ENCODE results near the gene SLC25A39.

SLC25A39 gene

DNA sequence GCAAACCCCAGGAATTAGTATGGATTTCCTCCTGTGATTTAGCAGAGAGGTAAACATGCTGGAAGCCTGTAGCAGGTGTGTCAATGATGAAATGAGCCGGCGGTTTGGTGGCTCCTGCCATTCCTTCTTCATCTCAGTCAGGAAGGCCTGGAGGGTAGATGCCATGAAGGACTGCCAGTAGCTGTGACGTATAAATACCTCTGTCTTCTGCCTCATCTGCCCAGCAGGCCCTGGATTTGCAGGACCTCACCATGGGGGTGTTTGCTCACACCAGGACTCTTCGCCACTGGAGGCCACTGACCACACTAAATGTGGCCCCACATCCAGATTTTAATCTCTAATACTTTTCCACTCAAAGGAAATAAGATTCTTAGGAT is 40.6 kb downstream of the SLC25A39 start:
- TF ChIP-seq GATA2 (IDR thresholded peaks at IDR 0.05; ENCODE audit: low read depth, low read length) (no peak), GATA3 (IDR thresholded peaks at IDR 0.05; ENCODE audit: low read depth, low read length) (no peak)

DNA sequence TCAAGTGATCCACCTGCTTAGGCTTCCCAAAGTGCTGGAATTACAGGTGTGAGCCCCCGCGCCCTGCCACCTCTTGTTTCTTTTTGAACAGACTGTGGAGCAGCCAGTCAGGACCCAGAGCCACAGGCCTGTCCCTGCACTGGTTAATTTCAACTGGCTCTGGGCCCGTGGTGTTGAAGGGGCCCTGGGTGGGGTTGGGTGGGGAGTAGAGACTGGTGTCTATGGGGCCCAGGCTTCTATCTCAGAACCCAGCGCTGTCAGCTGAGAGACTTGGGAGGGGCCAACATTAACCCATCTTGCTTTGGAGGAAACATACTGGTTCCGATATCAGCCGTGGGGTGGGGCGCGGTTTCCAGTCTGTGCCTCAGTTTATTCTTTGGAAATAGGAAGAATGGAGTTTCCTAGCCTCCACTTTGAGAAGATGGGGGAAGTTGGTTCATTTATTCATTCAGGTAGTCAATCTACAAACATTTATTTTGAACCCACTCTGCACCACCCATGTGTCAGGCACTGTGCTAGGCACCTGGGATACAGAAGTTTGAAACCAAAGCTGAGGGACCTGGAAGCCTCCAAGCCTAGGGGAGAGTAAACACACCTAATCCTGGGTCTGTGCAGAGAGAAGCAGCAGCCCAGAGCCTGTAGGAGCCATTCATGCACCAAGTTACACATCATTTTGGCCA is 41.1 kb downstream of the SLC25A39 start:
- no peak for TF ChIP-seq GATA3 (IDR thresholded peaks at IDR 0.05; ENCODE audit: low read depth, low read length)
- no peak for TF ChIP-seq GATA2 (IDR thresholded peaks at IDR 0.05; ENCODE audit: low read depth, low read length)

DNA sequence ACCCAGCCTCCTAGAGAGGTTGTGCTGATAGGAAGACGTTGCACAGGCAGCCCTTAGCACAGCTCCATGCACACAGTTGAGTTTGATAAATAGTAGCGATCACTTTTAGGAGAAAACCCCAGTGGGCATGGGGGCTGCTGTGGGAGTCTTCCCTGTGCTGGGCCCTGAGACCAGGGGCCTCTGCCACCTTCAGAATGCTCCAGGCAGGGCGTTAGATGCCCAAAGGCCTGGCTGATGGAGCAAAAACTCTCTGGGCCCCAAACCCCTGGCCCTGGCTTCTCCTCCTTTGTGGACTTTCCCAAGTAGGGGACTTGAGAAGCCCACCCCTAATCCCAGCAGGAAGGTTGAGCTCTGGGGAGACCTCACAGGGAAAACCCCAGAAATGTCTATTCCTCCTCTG is 42.4 kb downstream of the SLC25A39 start:
- TF ChIP-seq GATA2 (IDR thresholded peaks at IDR 0.05; ENCODE audit: low read depth, low read length) (no peak), GATA3 (IDR thresholded peaks at IDR 0.05; ENCODE audit: low read depth, low read length) (no peak)

DNA sequence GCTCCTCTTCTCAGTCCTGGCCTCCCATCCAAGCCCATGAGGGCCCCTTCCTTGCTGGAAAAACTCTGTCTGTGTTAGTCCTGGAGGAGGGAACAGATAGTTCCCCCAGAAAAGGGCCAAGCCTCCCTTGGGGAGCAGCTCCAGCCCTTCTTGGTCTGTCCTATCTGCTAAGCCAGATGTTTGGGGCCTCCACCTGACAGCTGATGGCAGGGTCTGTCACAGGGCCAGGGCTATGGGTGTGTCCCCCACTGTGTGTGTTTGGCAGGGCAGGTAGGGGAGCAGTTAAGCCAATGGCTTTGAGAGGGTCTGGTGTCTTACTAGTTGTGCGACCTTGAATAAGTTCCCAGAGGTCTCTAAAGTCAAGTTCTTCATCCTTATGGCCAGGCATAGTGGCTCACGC is 43.1 kb downstream of the SLC25A39 start:
- TF ChIP-seq GATA2 (IDR thresholded peaks at IDR 0.05; ENCODE audit: low read depth, low read length) (no peak), GATA3 (IDR thresholded peaks at IDR 0.05; ENCODE audit: low read depth, low read length) (no peak)

DNA sequence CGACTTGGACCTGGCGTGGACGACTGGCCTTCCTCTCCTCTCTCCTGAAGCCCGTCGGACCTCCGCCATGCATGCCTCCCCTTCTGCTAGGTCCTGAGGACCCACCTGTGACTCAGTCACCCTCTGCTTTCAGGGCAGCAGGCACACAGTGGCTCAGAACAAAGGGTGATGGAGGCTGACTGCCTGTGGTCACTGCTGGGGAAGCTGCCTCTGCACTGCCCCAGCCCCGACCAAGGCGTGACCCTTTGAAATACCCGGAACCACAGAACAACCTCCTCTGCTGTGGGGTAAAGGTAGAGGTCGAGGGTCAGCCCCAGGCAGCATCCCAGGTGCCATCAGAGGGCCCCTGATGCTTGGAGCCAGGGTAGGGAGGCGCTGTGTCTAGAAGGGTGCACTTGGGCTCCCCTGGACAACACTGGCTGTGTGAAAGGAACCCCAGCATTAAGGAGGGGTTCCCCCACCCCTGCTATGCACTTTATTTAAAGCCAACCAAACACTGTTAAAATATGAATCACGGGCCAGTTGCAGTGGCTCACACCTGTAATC is 44.2 kb downstream of the SLC25A39 start:
- TF ChIP-seq GATA3 (IDR thresholded peaks at IDR 0.05; ENCODE audit: low read depth, low read length) (no peak), GATA2 (IDR thresholded peaks at IDR 0.05; ENCODE audit: low read depth, low read length) (no peak)

DNA sequence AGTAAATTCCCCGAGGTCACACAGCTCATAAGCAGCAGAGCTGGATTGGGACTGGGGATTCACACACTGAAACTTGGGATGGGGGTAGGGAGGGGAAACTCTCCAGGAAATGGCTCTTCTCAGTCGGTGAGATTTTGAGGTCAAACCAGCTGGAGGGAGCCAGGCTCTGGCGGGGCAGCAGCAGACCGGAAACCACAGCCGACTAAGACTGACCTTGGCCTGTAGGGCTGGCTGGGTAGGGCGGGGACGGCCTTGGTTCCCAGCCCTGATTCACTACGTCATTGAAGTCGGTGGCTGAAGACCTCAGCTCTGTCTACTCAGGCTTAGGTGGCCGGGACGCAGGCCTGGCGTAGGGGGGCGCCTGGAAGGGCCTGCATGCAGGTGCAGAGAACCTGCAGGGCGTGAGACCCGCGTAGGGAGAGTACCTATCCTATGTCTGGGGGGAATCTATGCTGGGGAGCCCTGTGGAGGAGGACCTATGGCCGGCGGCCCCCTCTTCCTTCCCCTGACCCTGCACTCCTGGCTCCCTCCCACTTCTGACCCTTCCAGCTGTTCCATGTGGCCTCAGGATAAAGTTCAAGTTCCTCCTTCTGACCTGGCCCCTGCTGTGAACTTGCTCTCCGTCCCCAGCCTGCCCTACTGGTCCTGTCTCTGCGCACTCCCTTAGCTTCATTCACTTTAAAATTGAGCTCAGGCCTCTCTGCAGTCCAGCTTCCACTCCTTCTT is 44.8 kb downstream of the SLC25A39 start:
- TF ChIP-seq GATA2 (IDR thresholded peaks at IDR 0.05; ENCODE audit: low read depth, low read length) (no peak), GATA3 (IDR thresholded peaks at IDR 0.05; ENCODE audit: low read depth, low read length) (no peak)

DNA sequence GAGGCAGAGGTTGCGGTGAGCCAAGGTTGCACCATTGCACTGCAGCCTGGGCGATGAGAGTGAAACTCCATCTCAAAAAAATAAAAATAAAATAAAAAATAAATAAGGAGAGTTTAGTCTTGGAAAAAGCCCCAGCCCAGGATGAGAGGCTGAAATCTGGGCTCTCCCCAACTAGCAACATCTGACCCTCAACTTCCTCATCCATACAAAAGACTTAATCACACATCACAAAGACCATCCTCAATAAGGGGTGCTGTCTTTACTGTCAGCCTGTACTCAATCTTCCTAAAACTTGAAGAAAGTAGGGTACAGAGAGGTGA is 45.3 kb downstream of the SLC25A39 start:
- no peak for TF ChIP-seq GATA3 (IDR thresholded peaks at IDR 0.05; ENCODE audit: low read depth, low read length)
- TF ChIP-seq GATA2 (IDR thresholded peaks at IDR 0.05; ENCODE audit: low read depth, low read length): no peak

DNA sequence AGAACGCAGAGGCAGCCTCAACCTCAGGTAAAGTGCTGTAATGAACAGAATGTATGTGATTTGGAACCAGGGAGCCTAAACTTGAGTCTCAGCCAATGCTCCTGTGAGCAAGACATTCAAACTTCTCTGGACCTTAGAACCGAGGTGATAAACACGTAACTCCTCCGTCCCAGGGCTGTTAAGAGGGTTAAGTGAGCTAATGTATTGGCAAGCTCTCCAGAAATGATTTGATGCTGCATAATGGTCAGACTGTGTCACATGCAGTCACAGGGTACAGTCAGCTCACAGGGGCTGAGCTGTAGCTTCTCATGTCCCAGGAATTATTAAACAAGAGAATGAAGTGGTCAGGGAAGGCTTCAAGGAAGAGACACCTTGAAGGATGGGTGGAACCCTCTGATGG is 46.6 kb downstream of the SLC25A39 start:
- no peak for TF ChIP-seq GATA3 (IDR thresholded peaks at IDR 0.05; ENCODE audit: low read depth, low read length)

DNA sequence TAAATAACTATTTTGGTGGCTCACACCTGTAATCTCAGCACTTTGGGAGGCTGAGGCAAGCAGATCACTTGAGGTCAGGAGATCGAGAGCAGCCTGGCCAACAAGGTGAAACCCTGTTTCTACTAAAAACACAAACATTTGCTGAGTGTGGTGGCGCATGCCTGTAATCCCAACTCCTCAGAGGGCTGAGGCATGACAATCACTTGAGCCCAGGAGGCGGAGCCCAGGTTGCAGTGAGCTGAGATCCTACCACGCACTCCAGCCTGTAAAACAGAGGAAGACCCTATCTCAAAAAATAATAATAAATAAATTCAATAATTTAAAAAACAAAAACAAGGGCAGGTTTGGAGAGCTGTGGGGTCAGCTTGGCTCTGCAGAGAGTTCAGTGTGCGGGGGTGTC is 51.0 kb downstream of the SLC25A39 start:
- TF ChIP-seq GATA3 (IDR thresholded peaks at IDR 0.05; ENCODE audit: low read depth, low read length) (no peak), GATA2 (IDR thresholded peaks at IDR 0.05; ENCODE audit: low read depth, low read length) (no peak)

DNA sequence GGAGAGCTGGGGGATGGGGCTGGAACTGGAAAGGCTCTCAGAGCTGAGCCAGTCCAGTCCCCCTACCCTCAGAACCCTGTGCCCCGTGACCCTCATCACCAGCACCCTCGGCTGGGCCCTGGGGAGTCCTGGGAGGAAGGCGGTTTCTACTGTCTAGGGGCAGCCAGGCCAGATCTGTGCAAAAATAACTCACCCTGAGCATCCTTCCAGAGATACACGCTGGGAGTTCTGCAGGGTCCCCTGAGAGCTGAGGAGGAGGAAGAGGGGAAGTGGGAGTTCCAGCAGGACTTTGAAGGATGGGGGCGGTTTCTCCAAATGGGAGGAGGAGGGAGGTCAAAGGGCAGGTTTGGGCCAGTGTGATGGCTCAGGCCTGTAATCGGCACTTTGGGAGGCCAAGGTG is 51.7 kb downstream of the SLC25A39 start:
- TF ChIP-seq GATA3 (IDR thresholded peaks at IDR 0.05; ENCODE audit: low read depth, low read length) (no peak), GATA2 (IDR thresholded peaks at IDR 0.05; ENCODE audit: low read depth, low read length) (no peak)

DNA sequence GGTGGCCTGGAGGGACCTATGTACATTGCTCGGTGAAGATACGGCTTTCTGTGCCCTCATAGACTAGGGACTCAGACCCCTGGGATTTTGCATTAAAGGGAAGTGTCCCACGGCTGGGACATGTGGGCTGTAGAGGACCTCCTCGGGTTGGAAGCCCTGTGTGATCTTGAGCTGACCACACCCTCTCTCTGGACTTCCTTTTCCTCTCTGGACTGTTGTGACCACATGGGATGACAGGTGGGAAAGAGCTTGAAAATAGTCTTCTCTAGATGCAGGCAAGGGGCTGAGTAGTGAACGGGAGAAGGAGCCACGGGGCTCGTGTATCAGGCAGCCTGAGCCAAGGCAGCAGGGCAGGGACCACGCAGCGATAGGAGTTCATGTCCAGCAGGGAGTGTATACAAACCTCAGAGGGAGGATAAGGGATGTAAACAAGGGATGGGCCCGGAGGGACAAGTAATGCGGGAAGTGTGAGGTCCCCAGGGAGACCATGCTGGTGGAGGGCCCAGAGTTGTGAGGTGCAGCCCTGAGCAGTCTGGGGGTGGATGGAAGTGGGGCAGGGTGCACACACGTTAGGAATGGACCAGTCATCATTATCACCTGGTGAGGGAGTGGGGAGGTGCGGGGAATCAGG is 52.2 kb downstream of the SLC25A39 start:
- no peak for TF ChIP-seq GATA2 (IDR thresholded peaks at IDR 0.05; ENCODE audit: low read depth, low read length)
- TF ChIP-seq GATA3 (IDR thresholded peaks at IDR 0.05; ENCODE audit: low read depth, low read length): no peak

Data from SH-SY5Y (cell line).